ENCODE results near the gene BRICD5.

The BRICD5 gene

DNA sequence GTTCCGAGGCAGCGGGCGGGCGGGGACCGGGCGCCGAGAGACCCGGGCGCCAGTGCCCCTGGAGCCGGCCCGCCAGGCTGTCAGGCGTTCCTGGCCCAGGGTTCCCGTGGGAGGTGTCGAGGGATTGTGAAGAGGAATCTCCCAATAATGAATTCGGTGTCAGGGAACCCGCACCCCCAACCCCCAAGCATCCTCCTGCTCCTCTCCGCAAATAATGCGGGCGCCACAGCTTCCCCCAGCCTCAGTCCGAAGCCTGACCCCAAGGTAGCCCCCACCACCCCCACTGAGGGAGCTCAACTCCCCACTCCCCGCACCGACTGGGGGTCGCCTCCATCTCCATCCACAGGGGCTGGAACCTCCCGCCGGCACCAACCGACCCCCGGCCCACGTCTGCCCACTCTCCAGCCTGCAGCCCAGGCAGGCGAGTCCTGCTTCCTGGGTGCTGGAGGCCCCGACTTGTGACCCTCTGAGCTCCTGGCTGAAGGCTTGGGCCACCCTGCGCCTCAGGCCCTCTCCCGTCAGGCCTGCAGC is 13.6 kb downstream of the BRICD5 start:
- DNase-seq = no peak

DNA sequence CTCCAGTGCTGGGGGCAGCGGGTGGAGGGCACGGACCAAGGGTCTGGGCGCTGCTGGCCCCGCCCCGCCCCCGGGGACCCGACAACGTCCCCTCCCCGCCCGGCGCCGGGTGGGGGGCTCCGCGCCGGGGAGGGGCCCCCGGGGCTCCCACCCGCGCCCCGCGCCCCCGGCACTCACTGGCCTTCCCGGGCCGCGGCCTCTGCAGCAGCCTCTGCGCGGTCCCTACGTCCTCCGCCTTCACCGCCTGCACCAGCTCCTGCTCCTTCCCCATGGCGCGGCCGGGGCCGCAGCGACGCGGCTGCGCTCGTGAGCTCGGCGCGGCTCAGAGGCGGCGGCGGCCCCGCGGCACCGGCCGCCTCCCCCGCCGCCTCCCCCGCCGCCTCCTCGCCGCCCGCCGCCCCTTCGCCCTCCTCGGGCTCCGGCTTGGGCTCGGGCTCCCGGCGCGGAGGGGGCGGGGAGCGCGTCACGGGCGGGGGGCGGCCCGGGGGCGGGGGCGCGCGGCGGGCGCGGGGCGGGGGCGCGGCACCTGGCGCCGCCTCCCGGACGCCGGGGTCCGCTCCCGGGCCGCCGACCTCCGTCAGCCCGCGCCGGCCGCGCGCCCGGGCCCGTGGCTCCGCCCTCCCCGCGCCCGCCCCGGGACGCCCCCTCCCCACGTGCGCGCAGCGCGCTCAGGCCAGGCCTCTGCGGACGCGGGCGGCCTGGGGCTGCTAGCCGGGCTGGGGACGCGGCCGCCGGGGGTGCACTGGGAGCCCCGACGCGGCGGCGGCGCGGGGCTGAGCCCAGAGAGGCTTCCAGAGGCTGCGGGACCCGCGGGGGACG is 14.3 kb downstream of the BRICD5 start, which contains the start of gene CASKIN1:
Gene CASKIN1, minus strand, starts transcription at position 444 of the 819 bp plus-strand sequence. Its CDS starts 173 bp downstream, at position 271.
- DNase-seq = no peak

DNA sequence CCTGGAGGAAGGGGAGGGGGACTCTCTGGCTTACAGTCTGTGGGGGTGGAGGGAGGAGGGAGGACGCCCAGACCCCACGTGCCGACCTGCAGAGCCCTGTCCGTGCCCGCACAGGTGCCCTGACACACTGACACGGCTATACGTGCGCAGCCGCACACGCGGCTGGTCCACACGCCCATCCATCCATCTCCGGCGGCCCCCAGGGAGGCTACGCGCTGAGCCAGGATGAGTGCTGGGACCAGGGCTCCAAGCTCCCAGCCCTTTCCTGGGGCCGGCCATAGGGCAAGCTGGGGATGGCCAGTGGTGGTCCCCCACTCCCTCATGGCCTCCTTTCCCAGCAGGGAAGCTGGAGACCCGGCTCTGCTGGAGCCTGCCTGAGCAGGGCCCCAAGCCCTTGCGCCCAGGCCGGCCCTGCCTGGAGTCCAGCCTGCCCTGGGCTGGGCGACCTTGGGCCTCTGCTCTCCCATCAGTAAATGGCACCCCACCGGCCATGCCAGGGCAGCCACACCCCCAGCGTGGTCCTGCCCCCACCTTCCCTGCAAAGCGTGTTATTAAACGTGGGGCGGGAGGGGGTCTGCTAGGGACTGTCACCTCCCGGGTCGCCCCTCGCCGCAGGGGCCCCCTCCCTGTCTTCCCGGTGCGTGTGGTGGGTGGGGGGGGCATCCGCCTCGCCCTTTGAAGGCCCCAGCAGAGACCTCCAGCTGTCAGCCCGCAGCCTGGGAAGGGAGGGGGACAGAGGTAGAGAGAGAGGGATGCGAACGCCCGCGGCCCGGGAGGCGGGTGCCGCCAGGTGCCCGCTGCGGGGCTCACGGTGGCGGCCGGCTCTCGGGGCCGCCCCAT is 15.1 kb downstream of the BRICD5 start:
- no peak for DNase-seq

DNA sequence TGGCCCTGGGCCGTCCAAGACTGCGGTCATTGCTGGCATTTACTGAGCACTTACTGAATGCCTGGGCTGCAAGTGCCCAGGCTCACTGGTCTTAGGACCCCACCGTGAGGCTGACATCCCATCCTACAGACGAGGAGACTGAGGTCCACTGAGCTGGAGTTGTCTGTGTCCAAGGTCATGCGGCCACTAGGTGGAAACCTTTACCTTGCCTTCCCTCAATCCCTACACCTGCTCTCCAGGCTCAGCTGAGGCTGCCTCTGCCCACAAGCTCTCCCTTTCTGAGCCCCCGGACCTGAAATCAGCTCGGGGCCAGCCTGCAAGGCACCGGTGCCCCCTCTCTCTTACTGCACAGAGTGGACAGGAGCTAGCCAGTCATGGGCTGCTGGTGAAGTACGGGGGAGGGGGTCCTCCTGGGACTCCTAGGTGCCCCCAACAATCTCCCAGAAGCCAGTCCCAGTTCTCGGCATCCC is 15.8 kb downstream of the BRICD5 start:
- no peak for DNase-seq

- no peak for DNase-seq
Observed at GRCh38 chr16:2194166-2194834, 16.4 kb downstream of the BRICD5 start.

- DNase-seq = no peak
Observed at GRCh38 chr16:2191446-2191706, 19.3 kb downstream of the BRICD5 start.

DNA sequence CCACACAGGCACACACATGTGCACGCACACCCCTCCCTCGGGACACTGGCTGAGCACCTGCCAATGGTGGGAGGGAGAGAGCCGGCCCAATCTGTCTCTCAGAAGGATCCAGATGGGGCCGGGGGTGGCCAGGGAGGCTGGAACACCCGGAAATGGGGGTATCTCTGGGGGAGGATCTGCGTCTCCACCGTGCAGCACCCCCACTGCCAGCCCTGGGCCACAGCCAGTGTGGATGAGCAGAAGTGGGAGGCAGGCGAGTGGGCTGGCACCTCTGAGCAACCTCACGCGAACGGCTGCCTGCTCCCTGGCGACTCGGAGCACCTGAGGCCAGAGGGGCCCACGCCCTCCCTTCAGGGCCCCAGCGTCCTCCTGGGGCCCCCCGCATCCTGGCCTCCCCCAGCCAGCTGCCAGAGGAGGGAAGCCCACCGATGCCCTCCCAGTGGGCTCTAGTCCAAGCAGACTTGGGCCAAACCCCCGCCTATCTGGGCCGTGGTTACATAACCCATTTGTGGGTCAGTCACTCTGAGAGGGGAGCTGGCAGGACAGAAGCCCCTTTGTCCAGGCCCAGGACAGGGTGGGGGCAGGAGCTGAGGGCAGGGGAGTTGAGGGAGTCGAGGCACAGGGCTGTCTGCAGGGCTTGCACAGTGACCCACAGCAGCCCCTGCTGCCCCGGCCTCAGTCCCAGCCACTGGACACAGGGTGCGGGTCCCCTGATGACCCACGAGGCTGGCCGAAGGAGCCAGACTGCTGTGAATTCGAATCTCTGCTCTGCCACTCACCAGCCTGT is 19.8 kb downstream of the BRICD5 start:
- DNase-seq = no peak

DNA sequence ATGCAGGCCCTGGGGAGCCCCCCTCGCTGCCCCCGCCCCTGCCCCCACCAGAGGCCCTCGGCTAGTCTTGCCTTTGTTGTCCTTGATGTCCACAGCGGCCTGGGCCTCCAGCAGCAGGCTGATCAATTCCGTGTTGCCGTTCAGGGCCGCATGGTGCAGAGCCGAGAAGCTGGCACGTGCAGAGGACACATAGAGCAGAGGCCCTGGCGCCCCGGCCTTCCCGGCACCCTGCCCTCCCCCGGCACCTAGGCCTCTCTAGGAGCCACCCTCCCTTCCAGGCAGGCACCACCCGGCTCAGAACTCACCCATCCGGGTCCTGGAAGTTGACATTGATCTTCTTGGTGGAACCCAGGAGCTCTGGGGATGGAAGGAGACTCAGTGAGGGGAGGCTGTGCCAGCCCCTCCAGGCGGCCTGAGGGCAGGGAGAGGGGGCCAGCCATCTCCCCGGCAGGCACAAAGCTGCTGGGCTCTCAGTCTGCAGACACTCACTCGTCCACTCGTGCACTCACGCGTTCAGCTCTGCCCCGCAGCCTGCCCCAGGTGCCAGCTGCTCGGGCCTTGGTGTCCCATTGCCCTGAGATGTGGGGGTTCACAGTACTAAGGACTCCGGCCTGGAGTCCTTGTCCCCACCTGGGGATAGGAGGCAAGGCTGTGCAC is 20.5 kb downstream of the BRICD5 start:
- DNase-seq = no peak

DNA sequence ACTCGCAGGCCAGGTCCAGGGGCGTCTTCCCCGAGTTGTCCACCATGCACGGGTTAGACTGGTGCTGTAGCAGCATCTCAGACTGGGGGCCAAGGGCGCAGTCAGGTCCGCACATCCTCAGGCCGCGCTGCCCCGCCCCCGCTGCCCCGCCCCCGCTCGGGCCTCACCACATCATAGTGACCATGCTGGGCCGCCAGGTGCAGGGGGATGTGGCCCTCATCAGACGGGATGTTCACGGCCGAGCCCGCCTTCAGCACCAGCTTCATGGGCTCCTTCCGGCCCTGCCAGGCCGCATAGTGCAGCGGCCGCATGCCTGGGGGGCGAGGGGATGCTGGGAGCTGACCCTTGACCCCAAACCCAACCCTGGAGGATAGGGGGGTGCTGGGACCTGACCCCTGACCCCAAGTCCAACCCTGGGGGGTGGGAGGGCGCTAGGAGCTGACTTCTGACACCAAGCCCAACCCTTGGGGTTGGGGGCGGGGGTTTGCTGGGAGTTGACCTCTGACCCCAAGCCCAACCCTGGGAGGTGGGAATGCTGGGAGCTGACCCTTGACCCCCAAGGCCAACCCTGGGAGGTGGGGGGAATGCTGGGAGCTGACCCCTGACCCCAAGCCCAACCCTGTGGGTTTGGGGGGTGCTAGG is 21.3 kb downstream of the BRICD5 start:
- DNase-seq = no peak

- no peak for DNase-seq
Observed at GRCh38 chr16:2188395-2188794, 22.3 kb downstream of the BRICD5 start.

- DNase-seq = no peak
Observed at GRCh38 chr16:2187212-2187611, 23.5 kb downstream of the BRICD5 start.

GRCh38 chr16:2186505-2186904 is 24.2 kb downstream of the BRICD5 start:
- no peak for DNase-seq

DNA sequence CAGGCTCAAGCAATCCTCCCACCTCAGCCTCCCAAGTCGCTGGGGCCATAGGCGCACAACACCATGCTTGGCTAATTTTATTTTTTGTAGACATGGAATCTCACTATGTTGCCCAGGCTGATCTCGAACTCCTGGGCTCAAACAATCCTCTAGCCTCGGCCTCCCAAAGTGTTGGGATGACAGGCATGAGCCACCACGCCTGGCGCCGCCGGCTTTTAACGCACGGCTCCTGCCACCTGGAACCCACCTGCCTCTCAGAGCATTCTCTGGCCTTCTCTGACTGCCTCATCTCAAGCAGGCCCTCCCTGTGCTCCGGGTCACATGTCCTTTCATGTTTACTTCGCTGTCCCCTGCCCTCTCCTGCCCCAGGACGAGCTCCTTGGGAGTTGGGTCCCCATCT is 24.6 kb downstream of the BRICD5 start:
- no peak for DNase-seq

DNA sequence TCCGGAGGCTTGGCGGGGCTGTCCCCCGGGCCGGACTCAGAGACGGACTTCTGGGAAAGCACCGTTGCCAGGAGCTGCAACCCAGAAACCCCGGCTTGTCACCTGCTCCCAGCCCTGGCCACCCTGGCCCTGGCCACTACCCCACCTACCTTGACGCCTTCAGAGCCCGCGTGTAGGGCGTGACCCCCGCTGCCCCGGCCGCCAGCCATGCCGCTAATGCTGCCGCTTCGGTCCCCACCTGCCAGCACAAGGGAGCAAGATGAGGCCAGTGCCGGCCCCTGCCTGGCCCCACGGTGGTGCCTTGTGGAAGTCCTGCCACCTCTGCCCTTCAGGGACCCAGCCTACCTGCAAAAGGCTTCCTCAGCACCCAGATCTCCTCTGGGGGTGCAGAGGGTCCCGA is 25.7 kb downstream of the BRICD5 start:
- no peak for DNase-seq

DNA sequence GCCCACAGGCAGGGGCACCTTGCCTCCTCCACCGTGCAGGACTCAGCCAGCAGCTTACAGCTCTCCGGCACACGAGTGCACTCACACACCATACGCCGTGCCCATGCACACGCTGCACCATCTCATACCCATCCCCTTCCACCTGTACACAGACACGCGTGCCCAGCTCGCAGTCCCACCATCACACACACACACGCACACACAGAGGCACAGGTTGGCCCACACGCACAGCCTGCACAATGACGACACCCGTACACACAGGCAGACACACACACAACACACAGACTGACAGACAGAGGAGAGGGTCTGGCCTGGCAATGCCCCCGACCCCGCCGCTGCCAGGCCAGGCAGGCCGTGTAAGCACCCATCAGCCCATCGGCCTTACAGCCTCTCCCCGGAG is 26.3 kb downstream of the BRICD5 start:
- no peak for DNase-seq

DNA sequence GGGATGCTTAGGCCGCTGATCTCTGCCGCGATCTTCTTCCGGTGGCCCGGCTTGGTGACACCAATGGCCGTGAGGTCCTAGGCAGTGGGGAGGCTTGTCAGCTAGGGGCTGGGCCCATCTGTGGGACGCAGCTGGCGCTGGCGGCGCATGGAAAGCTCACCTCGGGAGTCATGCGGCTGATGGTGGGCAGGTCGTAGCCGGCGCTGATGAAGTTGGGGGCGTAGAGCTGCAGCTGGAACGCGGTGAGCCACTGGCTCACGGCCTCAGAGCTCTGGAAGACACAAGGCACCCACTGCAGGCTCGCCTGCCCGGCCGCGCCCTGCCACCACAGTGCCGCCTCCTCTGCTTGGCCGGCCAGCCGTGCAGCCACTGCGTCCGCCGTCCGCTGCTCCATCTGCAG is 27.0 kb downstream of the BRICD5 start:
- DNase-seq = no peak

GRCh38 chr16:2181952-2182351 is 28.7 kb downstream of the BRICD5 start:
- DNase-seq = no peak

- no peak for DNase-seq
Observed at GRCh38 chr16:2180962-2181923, 29.4 kb downstream of the BRICD5 start.

DNA sequence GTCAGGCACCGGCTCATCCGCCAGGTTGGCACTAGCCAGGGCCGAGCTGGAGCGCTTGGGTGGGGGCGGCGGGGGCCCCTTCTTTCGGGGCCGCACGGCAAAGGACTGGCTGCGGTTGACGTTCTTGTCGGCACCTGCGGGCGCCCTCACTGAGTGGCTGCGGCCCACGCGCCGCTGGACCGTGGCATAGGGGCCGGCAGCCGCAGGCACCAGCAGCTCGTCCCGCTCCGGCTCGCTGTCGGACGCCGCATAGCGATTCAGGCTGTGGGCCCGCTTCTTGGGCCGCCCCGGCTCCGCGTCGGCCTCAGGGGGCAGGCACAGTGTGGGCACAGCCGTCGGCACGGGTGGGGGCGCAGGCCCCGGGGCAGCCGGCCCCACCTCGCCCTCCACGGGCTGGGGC is 30.2 kb downstream of the BRICD5 start:
- DNase-seq = no peak

- DNase-seq = no peak
Observed at GRCh38 chr16:2179576-2179975, 31.1 kb downstream of the BRICD5 start.
